ENCODE data around the gene FBXL20. TPM values are rescaled to one million over a fixed set of nuclear protein-coding genes. Genes with fewer than 3 reads are reported as not detected.
"Not testable (repeated sequence)": the region's sequence is repeated elsewhere in the genome, so short reads cannot be mapped to it uniquely, and the experiment has no call there.

FBXL20 gene
- total RNA-seq, 1 donor: 16.0 TPM

DNA sequence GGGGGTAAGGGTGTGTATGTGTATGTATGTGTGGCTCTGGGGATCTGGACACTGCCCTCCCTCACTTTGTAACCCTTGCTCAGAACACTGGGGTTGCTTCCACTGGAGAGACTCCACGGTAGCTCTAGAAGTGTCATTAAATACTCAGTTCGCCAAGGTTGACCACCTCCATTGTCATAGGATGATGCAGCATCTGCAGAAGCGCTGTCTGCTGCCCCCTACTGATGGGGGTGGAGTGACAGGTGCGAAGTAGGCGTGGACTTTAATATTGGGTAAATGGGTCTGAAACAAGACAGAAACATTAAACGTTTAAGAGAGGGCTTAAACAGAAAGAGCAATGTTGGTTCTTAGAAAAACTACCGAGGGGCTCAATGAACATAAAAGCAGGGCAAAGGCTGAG lies 140.1 kb downstream of the FBXL20 start:
- TF ChIP-seq, protein P1, sequence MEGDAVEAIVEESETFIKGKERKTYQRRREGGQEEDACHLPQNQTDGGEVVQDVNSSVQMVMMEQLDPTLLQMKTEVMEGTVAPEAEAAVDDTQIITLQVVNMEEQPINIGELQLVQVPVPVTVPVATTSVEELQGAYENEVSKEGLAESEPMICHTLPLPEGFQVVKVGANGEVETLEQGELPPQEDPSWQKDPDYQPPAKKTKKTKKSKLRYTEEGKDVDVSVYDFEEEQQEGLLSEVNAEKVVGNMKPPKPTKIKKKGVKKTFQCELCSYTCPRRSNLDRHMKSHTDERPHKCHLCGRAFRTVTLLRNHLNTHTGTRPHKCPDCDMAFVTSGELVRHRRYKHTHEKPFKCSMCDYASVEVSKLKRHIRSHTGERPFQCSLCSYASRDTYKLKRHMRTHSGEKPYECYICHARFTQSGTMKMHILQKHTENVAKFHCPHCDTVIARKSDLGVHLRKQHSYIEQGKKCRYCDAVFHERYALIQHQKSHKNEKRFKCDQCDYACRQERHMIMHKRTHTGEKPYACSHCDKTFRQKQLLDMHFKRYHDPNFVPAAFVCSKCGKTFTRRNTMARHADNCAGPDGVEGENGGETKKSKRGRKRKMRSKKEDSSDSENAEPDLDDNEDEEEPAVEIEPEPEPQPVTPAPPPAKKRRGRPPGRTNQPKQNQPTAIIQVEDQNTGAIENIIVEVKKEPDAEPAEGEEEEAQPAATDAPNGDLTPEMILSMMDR (IDR thresholded peaks at IDR 0.05; ENCODE audit: insufficient read depth, low read depth, low read length): peak; percentile 15
- DNase-seq (ENCODE audit: low read depth): no peak
- H3K4me3 ChIP-seq (ENCODE audit: low read depth, low read length): no peak overlapping the region

DNA sequence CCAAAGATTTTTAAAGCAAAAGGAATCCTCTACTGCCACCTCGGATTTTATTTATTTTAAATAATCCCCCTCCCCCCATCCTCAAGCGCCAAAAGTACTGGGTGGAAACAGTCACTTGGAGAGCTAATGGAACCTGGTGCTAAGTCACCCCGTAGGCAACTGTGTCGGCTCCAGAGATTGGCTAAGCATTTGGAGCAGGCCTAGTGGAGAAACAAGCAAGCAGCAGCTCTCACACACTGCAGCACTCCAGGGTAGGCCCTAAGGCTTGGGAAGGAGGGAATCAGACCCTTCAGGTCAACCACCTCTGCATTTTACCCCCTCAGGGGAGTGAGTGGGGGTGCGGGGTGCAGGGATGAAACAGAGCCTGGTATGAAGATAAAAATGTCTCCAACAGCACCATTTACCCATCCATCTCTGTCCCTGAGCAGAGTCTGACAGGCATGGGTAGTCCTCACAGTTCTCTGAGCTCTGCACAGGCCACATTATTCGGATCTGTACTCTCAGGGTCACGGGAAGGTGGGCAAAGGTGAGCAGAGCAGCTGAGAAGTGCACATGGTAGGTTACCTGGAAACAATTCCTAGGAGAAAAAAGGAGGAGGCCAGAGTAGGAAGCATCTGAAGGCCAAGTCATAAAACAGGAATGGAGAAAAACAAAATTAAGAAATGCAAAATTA lies 148.5 kb downstream of the FBXL20 start:
- H3K4me3 ChIP-seq (ENCODE audit: low read depth, low read length): no peak overlapping the region
- TF ChIP-seq, protein P1 (IDR thresholded peaks at IDR 0.05; ENCODE audit: insufficient read depth, low read depth, low read length): no peak
- DNase-seq (ENCODE audit: low read depth): no peak

DNA sequence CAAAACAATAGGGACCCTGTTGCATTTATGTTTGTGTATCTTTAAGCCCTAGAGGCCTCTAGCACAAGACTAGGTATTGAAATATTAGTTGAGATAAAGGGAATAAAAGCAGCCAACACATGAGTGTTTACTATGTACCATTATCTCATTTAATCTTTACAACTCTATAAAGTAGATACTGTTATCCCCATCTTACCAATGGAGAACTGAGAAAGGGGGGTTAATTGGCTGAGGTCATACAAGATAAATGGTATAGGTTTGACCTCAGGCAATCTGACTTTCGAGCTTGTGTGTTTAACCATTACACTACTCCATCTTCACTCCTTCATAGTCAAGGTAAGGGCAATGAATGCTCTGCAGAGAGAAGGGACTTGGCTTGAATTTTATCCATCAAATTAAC lies 149.4 kb downstream of the FBXL20 start:
- H3K4me3 ChIP-seq (ENCODE audit: low read depth, low read length): no peak overlapping the region
- TF ChIP-seq, protein P1 (IDR thresholded peaks at IDR 0.05; ENCODE audit: insufficient read depth, low read depth, low read length): no peak
- peak; percentile 59 for DNase-seq (ENCODE audit: low read depth)

DNA sequence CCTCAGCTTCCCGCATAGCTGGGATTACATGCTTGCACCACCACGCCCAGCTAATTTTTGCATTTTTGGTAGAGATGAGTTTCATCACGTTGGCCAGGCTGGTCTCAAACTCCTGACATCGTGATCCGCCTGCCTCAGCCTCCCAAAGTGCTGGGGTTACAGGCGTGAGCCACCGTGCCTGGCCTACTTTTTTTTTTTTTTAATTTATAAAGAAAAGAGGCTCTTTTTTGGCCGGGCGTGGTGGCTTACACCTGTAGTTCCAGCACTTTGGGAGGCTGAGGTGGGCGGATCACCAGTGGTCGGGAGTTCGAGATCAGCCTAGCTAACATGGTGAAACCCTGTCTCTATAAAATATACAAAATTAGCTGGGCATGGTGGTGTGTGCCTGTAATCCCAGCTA lies 151.3 kb downstream of the FBXL20 start:
- DNase-seq (ENCODE audit: low read depth); H3K4me3 ChIP-seq (ENCODE audit: low read depth, low read length): not testable (repeated sequence)

DNA sequence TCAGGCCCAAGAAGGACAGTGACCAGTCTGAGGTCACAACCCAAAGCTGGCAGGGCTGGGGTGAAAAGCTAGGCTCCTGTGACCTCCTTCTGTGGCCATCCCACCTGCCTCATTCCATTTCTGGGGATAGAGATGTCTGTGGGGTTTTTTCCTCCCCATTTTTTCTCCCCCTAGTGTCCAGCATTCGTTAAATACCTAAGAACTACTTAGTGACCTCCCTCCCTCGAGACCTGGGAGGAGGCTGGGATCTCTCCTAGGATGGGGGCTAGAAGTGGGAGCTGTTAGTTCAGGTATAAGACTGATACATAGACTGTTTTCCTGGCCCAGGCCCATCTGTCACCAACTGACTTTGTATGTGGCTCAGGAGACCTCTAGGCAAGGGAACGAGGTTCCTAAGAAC lies 155.2 kb downstream of the FBXL20 start:
- DNase-seq (ENCODE audit: low read depth): no peak
- TF ChIP-seq, protein P1 (IDR thresholded peaks at IDR 0.05; ENCODE audit: insufficient read depth, low read depth, low read length): peak; percentile 7
- H3K4me3 ChIP-seq (ENCODE audit: low read depth, low read length): no peak overlapping the region

DNA sequence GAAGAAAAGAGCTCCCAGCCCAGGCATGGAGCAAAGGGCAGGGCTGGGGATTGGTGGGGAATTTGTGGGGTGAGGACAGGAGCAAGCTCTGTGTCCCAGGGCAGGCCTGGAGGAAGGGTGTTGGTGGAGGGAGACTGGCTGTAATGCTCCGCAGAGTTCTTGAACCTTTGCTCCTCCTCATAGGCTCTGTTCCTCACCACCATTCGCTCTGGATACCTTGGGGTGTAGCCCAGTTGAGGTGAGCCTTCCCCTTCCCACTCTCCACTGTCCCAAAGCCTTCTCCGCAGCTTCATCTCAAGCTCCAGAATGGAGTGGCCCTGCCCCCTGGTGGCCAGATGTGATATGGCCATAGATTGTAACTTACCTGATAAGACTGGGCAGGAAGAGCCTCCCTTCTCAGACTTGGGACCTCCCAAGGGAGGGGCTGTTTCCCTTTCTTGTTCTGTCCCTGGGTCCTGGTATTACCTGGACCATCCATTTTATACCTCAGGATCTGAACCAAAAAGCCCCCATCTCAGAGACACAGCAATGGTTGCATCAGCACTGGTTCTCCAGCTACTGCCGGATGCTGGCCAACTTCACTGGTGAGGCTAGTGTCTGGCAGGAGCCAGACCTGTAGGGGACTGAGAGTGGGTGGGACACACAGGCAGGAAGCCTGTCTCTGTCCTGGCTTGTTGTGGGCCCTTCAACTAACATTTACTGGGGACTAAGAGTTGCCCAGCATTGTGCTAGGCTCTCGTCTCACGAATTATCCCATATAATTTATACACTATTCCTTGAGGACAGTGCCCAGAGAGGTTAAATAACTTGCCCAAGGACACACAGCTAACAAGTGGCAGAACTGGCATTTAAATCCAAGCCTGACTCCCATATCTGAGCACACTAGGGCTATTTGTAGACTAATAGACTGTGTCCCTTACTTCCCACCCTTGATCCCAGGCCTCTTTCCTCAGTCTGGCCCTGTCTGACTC lies 156.5 kb downstream of the FBXL20 start:
- peak; percentile 83 for DNase-seq (ENCODE audit: low read depth)
- no peak overlapping the region for H3K4me3 ChIP-seq (ENCODE audit: low read depth, low read length)
- TF ChIP-seq, protein P1 (IDR thresholded peaks at IDR 0.05; ENCODE audit: insufficient read depth, low read depth, low read length): peak; percentile 95

DNA sequence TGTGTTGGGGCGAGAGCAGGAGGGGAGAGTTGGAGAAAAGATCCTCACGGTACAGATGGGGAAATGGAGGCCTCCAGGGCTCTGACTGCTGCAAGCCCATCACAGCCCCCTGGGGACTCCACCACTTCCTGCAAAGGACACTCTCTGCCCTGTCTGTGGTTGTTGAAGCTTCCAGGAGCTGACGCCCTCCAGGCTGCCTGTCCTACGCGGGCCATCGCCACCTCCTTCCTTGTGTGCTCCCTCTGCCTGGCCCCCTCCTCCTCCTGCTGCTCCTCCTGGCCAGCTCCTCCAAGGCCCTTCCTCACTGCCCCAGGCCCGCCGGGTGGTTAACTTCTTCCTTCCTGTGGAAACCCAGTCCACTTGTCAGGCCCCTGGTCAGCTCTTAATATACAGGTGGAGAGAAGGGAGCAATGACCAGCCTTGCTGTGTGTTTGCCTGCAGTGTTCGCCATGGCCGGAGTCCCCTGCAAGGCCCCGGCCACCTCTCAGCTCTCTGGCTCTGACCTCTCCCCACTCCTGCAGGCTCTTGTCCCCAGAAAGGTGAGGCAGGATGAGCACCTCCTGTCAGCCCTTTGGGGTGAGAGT lies 157.3 kb downstream of the FBXL20 start:
- no peak overlapping the region for H3K4me3 ChIP-seq (ENCODE audit: low read depth, low read length)
- TF ChIP-seq, protein P1 (IDR thresholded peaks at IDR 0.05; ENCODE audit: insufficient read depth, low read depth, low read length): no peak
- no peak for DNase-seq (ENCODE audit: low read depth)

All from fibroblast of villous mesenchyme (primary cell).